ENCODE results near the gene SCYL3. TPM values are rescaled to one million over a fixed set of nuclear protein-coding genes. Genes with fewer than 3 reads are reported as not detected.

Gene SCYL3
- polyA plus RNA-seq, 1 of the 3 experiments (the other 2 are of a cell fraction) = 5.9 TPM

DNA sequence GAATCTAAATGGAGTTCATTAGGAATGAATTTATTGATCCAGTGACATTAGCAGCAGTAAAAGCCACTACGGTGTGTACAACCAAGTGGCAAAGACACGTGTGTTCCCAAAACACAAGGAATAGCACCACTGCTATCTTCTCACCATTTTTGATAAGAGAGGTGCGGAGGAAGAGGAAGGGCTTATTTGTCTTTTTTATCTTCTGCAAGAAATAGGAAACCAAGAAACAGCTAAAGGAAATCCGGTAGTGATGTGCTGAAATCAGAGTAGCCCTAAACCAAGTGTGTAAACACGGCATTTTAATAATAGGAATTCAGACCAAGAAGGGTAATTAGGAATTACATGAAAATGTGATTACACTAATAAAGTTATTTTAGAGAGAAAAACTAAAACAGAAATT, 9.1 kb upstream of the SCYL3 start:
- no peaks in the 10 kb centered on the region for H3K27me3 ChIP-seq (ENCODE audit: insufficient read depth)
- H2AFZ ChIP-seq (ENCODE audit: low read depth) = no peak overlapping the region
- no peak overlapping the region for H3K9ac ChIP-seq
- CTCF ChIA-PET = no interaction called here
- TF ChIP-seq TCF12 (IDR thresholded peaks at IDR 0.05) (no peak), SMC3 (IDR thresholded peaks at IDR 0.05; ENCODE audit: low read depth, low read length) (no peak), TEAD4 (IDR thresholded peaks at IDR 0.05; ENCODE audit: borderline replicate concordance, insufficient read depth) (no peak), FOXJ3 (CRISPR knock-in tag; IDR thresholded peaks at IDR 0.05) (no peak), YY1 (IDR thresholded peaks at IDR 0.05; ENCODE audit: low read depth) (no peak), EZH2phosphoT487 (IDR thresholded peaks at IDR 0.05; ENCODE audit: borderline replicate concordance, low read depth) (no peak), TAF1 (IDR thresholded peaks at IDR 0.05; ENCODE audit: borderline replicate concordance, low read depth, low read length) (no peak), NRF1 (IDR thresholded peaks at IDR 0.05; ENCODE audit: low read depth, low read length) (no peak), GABPA (IDR thresholded peaks at IDR 0.05; ENCODE audit: low read depth) (no peak)
- TF ChIP-seq, protein P1, sequence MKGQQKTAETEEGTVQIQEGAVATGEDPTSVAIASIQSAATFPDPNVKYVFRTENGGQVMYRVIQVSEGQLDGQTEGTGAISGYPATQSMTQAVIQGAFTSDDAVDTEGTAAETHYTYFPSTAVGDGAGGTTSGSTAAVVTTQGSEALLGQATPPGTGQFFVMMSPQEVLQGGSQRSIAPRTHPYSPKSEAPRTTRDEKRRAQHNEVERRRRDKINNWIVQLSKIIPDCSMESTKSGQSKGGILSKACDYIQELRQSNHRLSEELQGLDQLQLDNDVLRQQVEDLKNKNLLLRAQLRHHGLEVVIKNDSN (IDR thresholded peaks at IDR 0.05; ENCODE audit: borderline replicate concordance, low read depth) = no peak
- TF ChIP-seq, protein P2, sequence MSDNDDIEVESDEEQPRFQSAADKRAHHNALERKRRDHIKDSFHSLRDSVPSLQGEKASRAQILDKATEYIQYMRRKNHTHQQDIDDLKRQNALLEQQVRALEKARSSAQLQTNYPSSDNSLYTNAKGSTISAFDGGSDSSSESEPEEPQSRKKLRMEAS (IDR thresholded peaks at IDR 0.05; ENCODE audit: low read depth) = no peak
- TF ChIP-seq, protein P3, sequence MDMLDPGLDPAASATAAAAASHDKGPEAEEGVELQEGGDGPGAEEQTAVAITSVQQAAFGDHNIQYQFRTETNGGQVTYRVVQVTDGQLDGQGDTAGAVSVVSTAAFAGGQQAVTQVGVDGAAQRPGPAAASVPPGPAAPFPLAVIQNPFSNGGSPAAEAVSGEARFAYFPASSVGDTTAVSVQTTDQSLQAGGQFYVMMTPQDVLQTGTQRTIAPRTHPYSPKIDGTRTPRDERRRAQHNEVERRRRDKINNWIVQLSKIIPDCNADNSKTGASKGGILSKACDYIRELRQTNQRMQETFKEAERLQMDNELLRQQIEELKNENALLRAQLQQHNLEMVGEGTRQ (IDR thresholded peaks at IDR 0.05; ENCODE audit: borderline replicate concordance, low read depth, low read length) = no peak
- TF ChIP-seq, protein P4, sequence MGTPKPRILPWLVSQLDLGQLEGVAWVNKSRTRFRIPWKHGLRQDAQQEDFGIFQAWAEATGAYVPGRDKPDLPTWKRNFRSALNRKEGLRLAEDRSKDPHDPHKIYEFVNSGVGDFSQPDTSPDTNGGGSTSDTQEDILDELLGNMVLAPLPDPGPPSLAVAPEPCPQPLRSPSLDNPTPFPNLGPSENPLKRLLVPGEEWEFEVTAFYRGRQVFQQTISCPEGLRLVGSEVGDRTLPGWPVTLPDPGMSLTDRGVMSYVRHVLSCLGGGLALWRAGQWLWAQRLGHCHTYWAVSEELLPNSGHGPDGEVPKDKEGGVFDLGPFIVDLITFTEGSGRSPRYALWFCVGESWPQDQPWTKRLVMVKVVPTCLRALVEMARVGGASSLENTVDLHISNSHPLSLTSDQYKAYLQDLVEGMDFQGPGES (IDR thresholded peaks at IDR 0.05; ENCODE audit: low read depth, low read length) = no peak
- H3K9me2 ChIP-seq = no peaks in the 10 kb centered on the region
- no peaks in the 10 kb centered on the region for H3K9me3 ChIP-seq
- H3K4me3 ChIP-seq (ENCODE audit: low read depth in 2 of 2, low read length in 1 of 2) = no peak overlapping the region
- H3K79me2 ChIP-seq (ENCODE audit: insufficient read depth) = no peaks in the 10 kb centered on the region
- no peaks in the 10 kb centered on the region for H3F3A ChIP-seq (replicated peaks; ENCODE audit: insufficient read depth)
- no peaks in the 10 kb centered on the region for H3K4me1 ChIP-seq (ENCODE audit: control insufficient read depth in 1 of 2, insufficient read depth in 2 of 2, low read depth in 1 of 2, low read length in 1 of 2)
- WGBS (ENCODE audit: low lambda C conversion rate) = 70% methylated on average over 5 of the region's 5 CpGs
- no peak overlapping the region for H3K27ac ChIP-seq (ENCODE audit: low read depth in 2 of 2, low read length in 1 of 2)
- H4K20me1 ChIP-seq (ENCODE audit: insufficient read depth) = no peaks in the 10 kb centered on the region
- H3K36me3 ChIP-seq (replicated peaks in 1 of 2; ENCODE audit: control insufficient read depth in 1 of 2, insufficient read depth in 2 of 2, low read length in 1 of 2) = no peaks in the 10 kb centered on the region
- H3K4me2 ChIP-seq = no peak overlapping the region
- DNase-seq = no peak
- POLR2A ChIA-PET = no interaction called here

DNA sequence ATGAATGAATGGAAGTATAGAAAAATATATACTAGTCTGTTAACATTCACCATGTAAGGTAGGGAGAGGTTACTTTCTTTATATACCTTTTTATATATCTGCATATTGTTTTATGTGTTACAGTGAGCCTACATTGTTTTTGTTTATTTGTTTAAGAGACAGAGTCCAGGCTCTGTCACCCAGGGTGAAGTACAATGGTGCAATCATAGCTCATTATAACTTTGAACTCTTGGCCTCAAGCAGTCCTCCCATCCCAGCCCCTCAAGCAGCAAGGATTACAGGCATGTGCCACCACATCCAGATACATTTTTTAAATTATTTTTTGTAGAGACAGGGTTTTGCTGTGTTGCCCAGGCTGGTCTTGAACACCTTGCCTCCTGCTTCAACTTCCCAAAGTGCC, 7.4 kb upstream of the SCYL3 start:
- H3K9me2 ChIP-seq = no peaks in the 10 kb centered on the region
- no peak for DNase-seq
- H2AFZ ChIP-seq (ENCODE audit: low read depth) = no peak overlapping the region
- no peaks in the 10 kb centered on the region for H4K20me1 ChIP-seq (ENCODE audit: insufficient read depth)
- no peaks in the 10 kb centered on the region for H3K4me1 ChIP-seq (ENCODE audit: control insufficient read depth in 1 of 2, insufficient read depth in 2 of 2, low read depth in 1 of 2, low read length in 1 of 2)
- H3K4me2 ChIP-seq = no peak overlapping the region
- no peaks in the 10 kb centered on the region for H3K27me3 ChIP-seq (ENCODE audit: insufficient read depth)
- no peak overlapping the region for H3K9ac ChIP-seq
- H3K4me3 ChIP-seq (ENCODE audit: low read depth in 2 of 2, low read length in 1 of 2) = no peak overlapping the region
- ChIA-PET CTCF (no interaction called here), POLR2A (no interaction called here)
- TF ChIP-seq, protein P3 (IDR thresholded peaks at IDR 0.05; ENCODE audit: borderline replicate concordance, low read depth, low read length) = no peak
- TF ChIP-seq POLR2AphosphoS5 (IDR thresholded peaks at IDR 0.05; ENCODE audit: low read depth, low read length) = no peak
- H3K27ac ChIP-seq (ENCODE audit: low read depth in 2 of 2, low read length in 1 of 2) = no peak overlapping the region
- no peaks in the 10 kb centered on the region for H3K36me3 ChIP-seq (replicated peaks in 1 of 2; ENCODE audit: control insufficient read depth in 1 of 2, insufficient read depth in 2 of 2, low read length in 1 of 2)
- H3F3A ChIP-seq (replicated peaks; ENCODE audit: insufficient read depth) = no peaks in the 10 kb centered on the region
- H3K79me2 ChIP-seq (ENCODE audit: insufficient read depth) = no peaks in the 10 kb centered on the region
- H3K9me3 ChIP-seq = no peaks in the 10 kb centered on the region

Measured in SK-N-SH (cell line).